Neural progenitor cell (in vitro differentiated cells): ENCODE data around the gene SPATA18.

ENCODE experiments used
- EZH2 ChIP-seq: fragments of 200-600 bp; sonication (generic); IDR thresholded peaks from 2 replicates; pipeline ENCODE4 v1.6.1; 2017; ENCODE audit warnings: antibody characterized with exemption, mild to moderate bottlenecking, moderate library complexity
- EZH2phosphoT487 ChIP-seq: fragments of 200-600 bp; sonication (generic); IDR thresholded peaks from 2 replicates; pipeline ENCODE4 v1.6.1; 2017; ENCODE audit warnings: antibody characterized with exemption
- TF ChIP-seq, protein P1 (sequence below): fragments of 200-600 bp; sonication (generic); IDR thresholded peaks from 2 replicates; pipeline ENCODE4 v1.5.1; 2017; ENCODE audit warnings: antibody characterized with exemption, mild to moderate bottlenecking

DNA sequence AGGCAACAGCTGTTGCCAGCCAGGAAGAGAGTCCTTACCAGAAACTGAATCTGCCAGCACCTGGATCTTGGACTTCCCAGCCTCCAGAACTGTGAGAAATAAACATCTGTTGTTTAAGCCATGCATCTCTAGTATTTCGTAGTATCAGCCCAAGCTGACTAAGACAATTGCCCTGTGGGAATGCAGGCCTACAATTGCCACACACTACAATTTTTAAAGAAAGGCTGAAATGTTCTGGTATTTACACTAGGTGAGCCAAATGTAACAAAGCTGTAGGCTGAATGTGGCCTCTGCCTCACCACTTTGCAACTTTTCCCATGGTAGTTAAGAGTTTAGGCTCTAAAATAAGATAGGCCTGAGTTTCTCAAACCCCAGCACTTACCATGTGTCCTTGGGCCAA lies 59.1 kb downstream of the SPATA18 start:
- TF ChIP-seq, protein P1, sequence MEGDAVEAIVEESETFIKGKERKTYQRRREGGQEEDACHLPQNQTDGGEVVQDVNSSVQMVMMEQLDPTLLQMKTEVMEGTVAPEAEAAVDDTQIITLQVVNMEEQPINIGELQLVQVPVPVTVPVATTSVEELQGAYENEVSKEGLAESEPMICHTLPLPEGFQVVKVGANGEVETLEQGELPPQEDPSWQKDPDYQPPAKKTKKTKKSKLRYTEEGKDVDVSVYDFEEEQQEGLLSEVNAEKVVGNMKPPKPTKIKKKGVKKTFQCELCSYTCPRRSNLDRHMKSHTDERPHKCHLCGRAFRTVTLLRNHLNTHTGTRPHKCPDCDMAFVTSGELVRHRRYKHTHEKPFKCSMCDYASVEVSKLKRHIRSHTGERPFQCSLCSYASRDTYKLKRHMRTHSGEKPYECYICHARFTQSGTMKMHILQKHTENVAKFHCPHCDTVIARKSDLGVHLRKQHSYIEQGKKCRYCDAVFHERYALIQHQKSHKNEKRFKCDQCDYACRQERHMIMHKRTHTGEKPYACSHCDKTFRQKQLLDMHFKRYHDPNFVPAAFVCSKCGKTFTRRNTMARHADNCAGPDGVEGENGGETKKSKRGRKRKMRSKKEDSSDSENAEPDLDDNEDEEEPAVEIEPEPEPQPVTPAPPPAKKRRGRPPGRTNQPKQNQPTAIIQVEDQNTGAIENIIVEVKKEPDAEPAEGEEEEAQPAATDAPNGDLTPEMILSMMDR, result no peak
- TF ChIP-seq EZH2 (no peak), EZH2phosphoT487 (no peak)
